Activated naive CD8-positive, alpha-beta T cell (primary cell): ENCODE data around the gene CBX5.
"Not testable (repeated sequence)": the region's sequence is repeated elsewhere in the genome, so short reads cannot be mapped to it uniquely, and the experiment has no call there.

Source experiments
- H3K27ac Mint-ChIP-seq: one replicate; pipeline ENCODE4 v1.8.0; 2021; ENCODE audit warnings: mixed read lengths
- H3K27me3 Mint-ChIP-seq: one replicate; pipeline ENCODE4 v1.8.0; 2021; ENCODE audit warnings: mixed read lengths
- H3K36me3 Mint-ChIP-seq: one replicate; pipeline ENCODE4 v1.8.0; 2021; ENCODE audit warnings: mixed read lengths
- H3K4me1 Mint-ChIP-seq: one replicate; pipeline ENCODE4 v1.8.0; 2021; ENCODE audit warnings: low read depth, mixed read lengths
- H3K4me3 Mint-ChIP-seq: one replicate; pipeline ENCODE4 v1.8.0; 2021; ENCODE audit warnings: mild to moderate bottlenecking, mixed read lengths
- H3K9me3 Mint-ChIP-seq: one replicate; pipeline ENCODE4 v1.8.0; 2021; ENCODE audit warnings: low read depth, mixed read lengths

The CBX5 gene

DNA sequence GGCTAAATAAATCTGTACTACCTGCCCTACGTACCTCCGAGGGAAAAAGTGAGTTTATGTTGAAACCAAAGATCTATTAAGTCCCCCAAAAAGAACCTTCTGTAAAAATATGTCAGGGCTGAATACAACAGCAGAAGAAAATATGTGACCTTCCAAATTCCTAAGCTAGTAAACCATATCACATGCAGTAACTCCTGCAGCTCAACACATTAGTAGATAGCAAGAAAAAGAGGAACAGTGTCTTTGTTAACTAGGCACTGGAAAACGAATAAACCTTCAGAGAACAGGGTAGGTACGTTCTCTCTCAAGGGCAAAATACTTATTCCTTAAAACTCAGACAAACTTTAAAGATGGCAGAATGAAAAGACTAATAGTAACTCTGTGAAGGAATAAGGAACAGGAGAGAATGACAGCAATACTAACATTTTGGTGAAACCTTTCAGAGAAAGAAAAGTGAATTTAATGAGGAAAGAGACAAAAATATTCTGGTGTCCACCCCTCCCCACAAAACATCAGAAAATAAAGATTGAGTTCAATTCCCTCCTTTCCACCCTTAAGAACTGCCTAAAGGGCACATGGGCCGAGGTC lies 18.0 kb downstream of the CBX5 start:
- Mint-ChIP-seq H3K36me3 (no peaks in the 10 kb centered on the region), H3K27ac (peak overlapping the region; percentile 24), H3K9me3 (no peaks in the 10 kb centered on the region), H3K27me3 (no peaks in the 10 kb centered on the region), H3K4me1 (peaks cover 31% of the 10 kb centered on the region), H3K4me3 (no peak overlapping the region)

DNA sequence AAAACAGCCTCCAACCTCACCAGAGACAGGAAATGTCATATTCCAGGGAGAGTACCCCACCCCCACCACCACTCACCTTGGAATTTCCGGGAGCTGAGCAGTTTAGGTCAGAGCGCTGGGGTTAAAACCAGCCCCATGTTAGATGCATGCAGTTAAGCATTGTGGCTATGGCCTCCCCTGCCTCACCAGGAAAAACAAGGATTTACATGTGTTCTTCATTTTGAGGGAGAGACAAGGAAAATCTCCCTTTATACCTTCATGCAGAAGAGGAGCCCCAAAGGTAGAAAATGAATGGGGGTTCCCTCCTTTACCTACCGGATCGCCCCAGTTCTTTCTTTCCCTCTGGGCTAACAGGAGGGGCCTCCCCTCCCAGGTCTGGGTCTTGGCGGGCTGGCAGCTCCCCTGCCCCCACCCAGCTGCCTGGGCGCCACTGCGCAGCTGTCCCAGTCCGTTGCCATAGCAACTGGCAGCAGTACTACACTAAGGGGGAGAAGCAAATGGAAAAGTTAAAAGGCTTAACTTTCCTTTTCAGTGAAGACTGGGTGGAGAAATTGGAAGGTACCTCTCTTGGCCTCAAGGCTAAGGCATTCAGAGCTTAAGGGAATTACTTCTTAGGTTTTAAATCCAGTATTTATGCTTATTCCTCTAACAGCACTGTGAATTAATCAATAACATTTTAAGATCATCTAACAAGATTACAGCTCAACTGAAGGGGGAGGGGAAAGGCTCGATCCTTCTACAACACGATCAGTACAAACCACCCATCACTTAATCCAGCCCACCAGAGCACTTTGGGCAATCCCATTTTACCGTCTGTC lies 20.5 kb downstream of the CBX5 start:
- H3K9me3 Mint-ChIP-seq = no peaks in the 10 kb centered on the region
- H3K27me3 Mint-ChIP-seq = no peaks in the 10 kb centered on the region
- H3K36me3 Mint-ChIP-seq = peaks cover 3% of the 10 kb centered on the region
- H3K4me1 Mint-ChIP-seq = peaks cover 32% of the 10 kb centered on the region
- peak overlapping the region; percentile 80 for H3K4me3 Mint-ChIP-seq
- peak overlapping the region; percentile 62 for H3K27ac Mint-ChIP-seq

DNA sequence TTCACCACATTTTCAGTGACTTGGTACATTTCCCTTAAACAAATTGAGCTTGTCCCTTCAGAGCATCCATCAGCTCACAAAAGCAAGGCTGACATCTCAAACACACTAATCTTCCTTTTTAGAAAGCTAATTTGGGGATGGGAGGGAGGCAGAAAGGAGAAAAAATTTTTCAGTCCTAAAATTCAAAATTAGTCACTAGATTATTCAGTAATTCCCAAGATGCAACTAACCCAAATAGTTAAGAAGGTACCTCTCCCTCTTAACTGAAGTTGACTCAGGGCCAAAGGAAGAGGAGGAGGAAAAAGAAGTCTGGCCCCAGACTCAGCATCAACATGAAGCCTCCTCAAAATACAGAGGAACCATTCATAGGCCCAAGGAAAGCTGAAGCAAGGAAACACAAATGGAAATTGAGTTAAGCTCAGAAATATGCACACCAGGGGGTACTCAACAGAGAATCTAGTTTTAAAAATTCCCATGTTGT lies 21.7 kb downstream of the CBX5 start:
- Mint-ChIP-seq H3K4me3 (peak overlapping the region; percentile 42), H3K27me3 (no peaks in the 10 kb centered on the region), H3K9me3 (no peaks in the 10 kb centered on the region), H3K36me3 (peaks cover 3% of the 10 kb centered on the region), H3K4me1 (peaks cover 32% of the 10 kb centered on the region), H3K27ac (no peak overlapping the region)

DNA sequence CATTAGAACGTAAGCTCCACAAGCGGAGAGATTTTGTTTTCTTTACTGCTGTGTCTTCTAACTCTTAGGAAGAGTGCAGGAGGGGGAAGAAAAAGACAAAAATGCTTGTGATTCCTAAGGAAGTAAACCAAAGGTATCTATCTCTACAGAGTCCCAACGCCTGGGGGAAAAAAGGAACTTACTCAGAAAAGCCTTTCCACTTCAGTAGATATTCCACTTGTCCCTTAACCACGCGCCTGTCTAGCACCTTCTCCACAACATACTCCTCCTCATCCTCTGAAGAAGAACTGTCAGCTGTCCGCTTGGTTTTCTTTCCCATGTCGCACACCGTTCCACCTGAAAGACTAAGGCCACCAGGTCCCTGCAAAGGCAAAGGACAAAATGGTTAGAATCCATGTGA lies 22.6 kb downstream of the CBX5 start:
- H3K27ac Mint-ChIP-seq = no peak overlapping the region

DNA sequence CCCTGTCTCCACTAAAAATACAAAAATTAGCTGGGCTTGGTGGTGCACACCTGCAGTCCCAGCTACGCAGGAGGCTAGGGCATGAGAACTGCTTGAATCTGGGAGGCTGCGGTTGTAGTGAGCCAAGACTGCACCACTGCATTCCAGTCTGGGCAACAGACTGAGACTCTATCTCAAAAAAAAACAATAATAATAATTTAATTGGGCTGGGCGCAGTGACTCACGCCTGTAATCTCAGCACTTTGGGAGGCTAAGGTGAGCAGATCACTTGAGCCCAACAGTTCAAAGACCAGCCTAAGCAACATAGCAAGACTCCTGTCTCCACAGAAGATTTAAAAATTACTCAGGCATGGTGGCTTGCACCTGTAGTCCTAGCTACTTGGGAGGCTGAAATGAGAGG lies 26.7 kb downstream of the CBX5 start:
- Mint-ChIP-seq H3K36me3 (peaks cover 13% of the 10 kb centered on the region), H3K27me3 (no peaks in the 10 kb centered on the region), H3K9me3 (no peaks in the 10 kb centered on the region), H3K4me3 (no peak overlapping the region), H3K27ac (no peak overlapping the region), H3K4me1 (peaks cover 20% of the 10 kb centered on the region)

More for the DNA sequence above, 22.6 kb downstream of the CBX5 start:
- Mint-ChIP-seq H3K4me1 (peaks cover 31% of the 10 kb centered on the region), H3K4me3 (no peak overlapping the region), H3K36me3 (peaks cover 3% of the 10 kb centered on the region), H3K9me3 (no peaks in the 10 kb centered on the region), H3K27me3 (no peaks in the 10 kb centered on the region)

DNA sequence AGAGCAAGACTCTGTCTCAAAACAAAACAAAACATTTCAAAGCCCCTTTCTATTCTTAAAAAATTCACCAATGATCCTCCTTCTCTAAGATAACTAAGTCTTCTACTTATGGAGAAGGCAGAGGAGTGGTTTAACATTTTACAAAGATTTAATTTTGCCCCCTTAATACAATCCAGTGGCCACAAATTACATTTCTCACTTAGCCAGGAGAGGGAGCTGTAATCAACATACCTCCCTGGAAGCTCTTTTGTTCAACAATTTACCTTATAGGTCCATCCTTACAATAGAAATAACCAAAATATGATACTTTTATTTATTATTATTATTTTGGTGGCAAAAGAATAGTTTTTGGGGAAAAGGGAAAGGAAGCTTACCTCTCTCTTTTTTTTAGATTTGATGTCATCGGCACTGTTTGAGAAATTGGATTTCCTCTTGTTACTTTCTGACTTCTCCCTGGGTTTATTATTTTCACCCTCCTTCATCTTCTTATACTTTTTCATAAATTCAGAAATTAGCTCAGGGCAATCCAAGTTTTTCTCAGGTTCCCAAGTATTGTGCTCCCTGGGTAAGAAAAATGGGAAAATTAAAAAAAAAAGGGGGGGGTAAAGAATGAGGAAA lies 28.1 kb downstream of the CBX5 start:
- Mint-ChIP-seq H3K27me3 (no peaks in the 10 kb centered on the region), H3K27ac (no peak overlapping the region), H3K4me1 (peaks cover 15% of the 10 kb centered on the region), H3K36me3 (peaks cover 17% of the 10 kb centered on the region), H3K9me3 (no peaks in the 10 kb centered on the region), H3K4me3 (no peak overlapping the region)

DNA sequence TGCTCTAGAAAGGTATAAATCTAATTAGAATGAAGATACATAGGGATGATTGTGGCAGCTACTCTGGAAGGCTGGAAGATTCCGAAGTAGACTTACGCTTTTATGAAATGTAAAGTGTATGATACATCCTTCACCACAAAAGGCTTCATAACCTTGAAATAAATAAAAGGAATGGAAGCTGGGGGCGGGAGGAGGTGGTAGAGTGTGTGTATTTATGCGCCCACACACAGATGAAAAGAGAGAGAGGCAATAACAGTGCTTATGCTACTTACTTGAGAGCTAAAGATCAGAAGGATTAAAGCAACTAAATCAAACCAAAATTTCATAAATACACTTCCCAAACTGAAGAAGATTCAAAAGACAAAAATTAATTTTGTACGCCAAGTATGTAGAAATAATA lies 30.4 kb downstream of the CBX5 start:
- Mint-ChIP-seq H3K4me1 (peaks cover 11% of the 10 kb centered on the region), H3K36me3 (peaks cover 17% of the 10 kb centered on the region), H3K9me3 (no peaks in the 10 kb centered on the region), H3K4me3 (peak overlapping the region; percentile 25), H3K27ac (no peak overlapping the region), H3K27me3 (no peaks in the 10 kb centered on the region)

DNA sequence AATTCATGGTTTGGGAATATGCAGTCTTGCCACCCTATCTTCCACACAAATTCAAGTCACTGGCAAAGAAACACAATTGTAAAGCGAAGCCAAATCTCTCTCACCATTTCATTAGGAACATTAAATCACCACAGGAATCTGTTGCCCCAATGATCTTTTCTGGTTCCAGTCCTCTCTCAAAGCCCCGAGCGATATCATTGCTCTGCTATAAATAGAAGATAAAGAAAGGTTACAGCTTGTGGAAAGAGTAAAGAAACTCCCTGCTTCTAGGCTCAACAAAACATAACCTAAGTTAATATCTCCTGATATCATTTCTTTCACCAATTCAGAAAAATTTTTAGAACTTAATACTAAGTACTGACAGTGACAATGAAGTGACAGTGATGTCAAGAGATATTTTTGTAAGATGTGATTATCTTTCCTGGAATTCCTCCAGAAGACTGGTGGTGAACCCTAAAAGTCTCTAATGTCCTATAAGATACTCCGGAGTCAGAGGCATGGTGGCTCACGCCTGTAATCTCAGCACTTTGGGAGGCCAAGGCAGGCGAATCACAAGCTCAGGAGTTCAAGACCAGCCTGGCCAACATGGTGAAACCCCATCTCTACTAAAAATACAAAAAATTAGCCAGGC lies 33.8 kb downstream of the CBX5 start:
- peaks cover 11% of the 10 kb centered on the region for H3K4me1 Mint-ChIP-seq
- no peaks in the 10 kb centered on the region for H3K9me3 Mint-ChIP-seq
- H3K4me3 Mint-ChIP-seq = no peak overlapping the region
- H3K27me3 Mint-ChIP-seq = no peaks in the 10 kb centered on the region
- no peak overlapping the region for H3K27ac Mint-ChIP-seq
- H3K36me3 Mint-ChIP-seq = peaks cover 20% of the 10 kb centered on the region

DNA sequence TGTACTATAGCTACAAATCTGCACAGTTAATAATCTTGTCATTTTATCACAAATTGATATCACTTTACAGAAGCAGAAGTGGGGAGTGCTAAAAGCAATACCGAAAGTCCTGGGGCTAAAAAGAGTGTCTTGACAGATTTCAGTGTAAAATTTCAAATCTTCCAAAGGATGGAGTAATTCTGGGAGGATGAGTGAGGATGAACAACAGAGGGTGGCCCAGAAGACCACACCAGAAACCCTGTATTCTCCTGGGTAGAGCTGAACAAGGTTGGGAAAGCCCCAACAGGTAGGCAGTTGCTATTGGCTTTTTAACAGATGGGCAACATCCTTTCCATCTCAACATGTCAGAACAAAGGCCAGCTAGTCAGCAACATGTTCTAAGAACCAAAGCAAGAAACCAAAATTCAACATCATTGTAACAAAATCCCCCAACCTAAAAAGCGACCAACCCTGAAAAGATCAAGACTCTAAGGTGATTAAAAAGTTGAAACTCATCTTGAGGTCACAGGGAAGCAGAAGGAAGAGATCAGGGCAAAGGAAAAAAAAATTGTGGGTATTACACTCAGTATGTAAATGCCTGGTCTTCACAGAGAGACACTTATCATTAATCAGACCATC lies 38.8 kb downstream of the CBX5 start:
- H3K4me3 Mint-ChIP-seq = no peak overlapping the region
- H3K36me3 Mint-ChIP-seq = peaks cover 9% of the 10 kb centered on the region
- H3K27ac Mint-ChIP-seq = peak overlapping the region; percentile 34
- peaks cover 6% of the 10 kb centered on the region for H3K4me1 Mint-ChIP-seq
- H3K27me3 Mint-ChIP-seq = no peaks in the 10 kb centered on the region
- no peaks in the 10 kb centered on the region for H3K9me3 Mint-ChIP-seq

DNA sequence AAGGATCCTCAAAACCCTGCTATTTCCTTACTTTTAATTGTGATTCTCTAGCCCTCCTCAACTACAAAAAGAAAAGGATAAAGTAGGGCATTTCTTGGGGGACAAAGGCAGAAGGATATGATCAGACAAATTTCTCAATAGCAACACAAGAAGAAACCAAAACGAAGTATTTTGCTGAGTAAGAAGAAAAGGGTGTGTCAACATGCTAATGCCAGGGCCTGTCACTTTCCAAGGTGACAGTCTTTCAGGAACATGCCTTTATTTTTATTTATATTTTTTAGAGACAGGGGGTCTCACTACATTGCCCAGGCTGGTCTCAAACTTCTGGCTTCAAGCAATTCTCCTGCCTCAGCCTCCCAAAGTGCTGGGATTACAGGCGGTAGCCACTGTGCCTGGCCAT lies 39.8 kb downstream of the CBX5 start:
- H3K9me3 Mint-ChIP-seq = no peaks in the 10 kb centered on the region
- no peak overlapping the region for H3K27ac Mint-ChIP-seq

DNA sequence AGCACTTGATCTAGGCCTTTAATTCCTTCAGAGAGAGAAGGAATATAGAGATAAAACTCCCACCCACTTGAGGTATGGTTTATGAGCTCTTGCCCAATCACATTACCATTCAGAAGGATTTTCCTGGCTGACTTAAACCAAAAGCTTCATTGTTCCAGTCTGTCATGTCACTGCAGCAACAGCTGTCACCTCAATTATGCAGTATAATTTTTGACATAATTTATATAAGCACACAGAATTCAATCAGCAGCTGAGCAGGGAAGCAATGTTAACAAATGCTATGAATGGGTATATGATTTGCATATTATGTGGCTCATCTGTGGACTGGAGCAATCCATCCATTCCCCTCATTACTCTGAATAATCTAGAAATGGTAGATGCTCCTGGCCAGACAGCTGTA lies 40.3 kb downstream of the CBX5 start:
- no peaks in the 10 kb centered on the region for H3K27me3 Mint-ChIP-seq
- H3K36me3 Mint-ChIP-seq = peaks cover 6% of the 10 kb centered on the region
- no peak overlapping the region for H3K4me3 Mint-ChIP-seq
- H3K4me1 Mint-ChIP-seq = peaks cover 6% of the 10 kb centered on the region
- H3K27ac Mint-ChIP-seq = no peak overlapping the region
- H3K9me3 Mint-ChIP-seq = no peaks in the 10 kb centered on the region

More for the DNA sequence above, 39.8 kb downstream of the CBX5 start:
- Mint-ChIP-seq H3K27me3 (no peaks in the 10 kb centered on the region), H3K4me3 (no peak overlapping the region), H3K36me3 (peaks cover 6% of the 10 kb centered on the region), H3K4me1 (peaks cover 6% of the 10 kb centered on the region)

DNA sequence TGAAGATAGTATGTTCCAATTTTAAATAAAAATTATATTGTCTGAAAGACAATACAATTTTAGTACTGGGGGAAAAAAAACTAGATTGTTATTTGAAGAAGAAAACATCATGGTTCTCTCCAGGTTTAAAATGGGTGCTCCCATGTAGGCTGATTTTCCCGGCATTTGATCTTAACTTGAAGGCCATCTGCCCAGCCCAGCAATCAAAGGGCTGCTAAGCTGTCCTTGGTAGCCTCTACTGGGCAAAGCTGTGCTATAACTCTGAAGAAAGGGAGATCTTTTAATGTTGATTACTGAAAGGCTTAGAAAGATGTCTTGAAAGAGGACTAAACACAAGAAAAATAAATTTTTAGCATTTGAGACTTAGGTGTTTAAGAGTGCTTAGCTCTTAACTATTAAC lies 41.4 kb downstream of the CBX5 start:
- peaks cover 6% of the 10 kb centered on the region for H3K4me1 Mint-ChIP-seq
- no peaks in the 10 kb centered on the region for H3K27me3 Mint-ChIP-seq
- H3K4me3 Mint-ChIP-seq = no peak overlapping the region
- H3K27ac Mint-ChIP-seq = peak overlapping the region; percentile 12
- H3K9me3 Mint-ChIP-seq = no peaks in the 10 kb centered on the region
- H3K36me3 Mint-ChIP-seq = peaks cover 6% of the 10 kb centered on the region

DNA sequence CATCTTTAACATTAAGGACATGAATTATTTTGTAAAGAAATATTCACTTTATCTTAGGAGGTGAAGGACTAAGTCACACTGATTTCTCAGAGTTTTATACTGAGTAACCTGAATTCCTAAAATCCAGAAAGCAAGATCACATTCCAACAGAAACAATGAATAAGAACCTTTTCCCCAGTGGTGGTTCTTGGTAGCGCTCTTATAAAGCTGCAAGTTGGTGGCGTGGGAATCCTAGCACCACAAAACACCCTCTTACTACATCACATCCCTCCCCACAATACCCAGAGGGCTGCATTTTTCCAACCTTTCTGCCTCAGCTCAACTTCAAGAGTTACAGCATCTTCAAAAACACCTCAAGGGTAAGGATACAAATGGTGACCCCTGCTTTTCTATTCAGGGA lies 47.1 kb downstream of the CBX5 start:
- no peaks in the 10 kb centered on the region for H3K36me3 Mint-ChIP-seq
- no peak overlapping the region for H3K27ac Mint-ChIP-seq

DNA sequence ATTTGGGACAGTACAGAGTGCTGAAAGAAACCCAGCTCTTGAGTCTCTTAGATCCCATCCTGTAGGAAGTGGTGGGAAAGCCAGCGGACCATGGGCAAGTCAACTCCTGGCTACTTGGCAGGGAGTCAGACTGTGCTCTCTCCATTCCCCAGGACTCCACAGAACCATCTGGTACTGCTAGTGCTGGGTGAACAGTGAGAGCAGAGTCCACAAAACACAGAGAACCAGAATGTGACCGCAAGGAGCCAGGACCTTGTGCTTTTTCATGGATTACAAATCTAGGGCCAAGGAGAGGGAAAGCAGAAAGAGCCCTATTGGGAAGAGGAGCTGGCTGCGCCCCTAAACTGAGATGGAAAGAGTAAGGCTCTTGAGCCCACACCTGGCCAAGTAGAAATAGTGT lies 48.7 kb downstream of the CBX5 start:
- H3K27me3 Mint-ChIP-seq, H3K27ac Mint-ChIP-seq, H3K9me3 Mint-ChIP-seq, H3K36me3 Mint-ChIP-seq, H3K4me3 Mint-ChIP-seq, H3K4me1 Mint-ChIP-seq: not testable (repeated sequence)

More for the DNA sequence above, 47.1 kb downstream of the CBX5 start:
- Mint-ChIP-seq H3K27me3 (no peaks in the 10 kb centered on the region), H3K4me3 (no peak overlapping the region), H3K9me3 (no peaks in the 10 kb centered on the region), H3K4me1 (peaks cover 1% of the 10 kb centered on the region)

DNA sequence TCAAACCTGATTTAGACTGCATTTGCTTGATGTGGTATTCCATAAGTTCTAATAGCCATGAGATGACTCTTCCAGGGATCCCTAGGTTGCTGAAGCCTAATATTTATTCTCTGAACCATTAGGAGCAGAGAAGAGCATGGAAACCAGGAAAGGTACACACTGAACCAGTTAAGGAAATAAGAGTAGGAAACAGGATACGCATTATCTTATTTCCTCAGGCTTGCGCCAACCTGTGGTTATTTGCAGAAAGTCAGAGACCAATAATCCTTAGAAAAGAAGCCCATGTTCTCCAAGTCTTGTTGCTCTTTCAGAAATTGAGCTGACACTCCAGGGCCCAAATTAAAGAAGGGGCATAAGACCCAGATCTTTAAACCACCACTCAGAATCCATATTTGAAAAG lies 49.4 kb downstream of the CBX5 start:
- Mint-ChIP-seq H3K27me3 (no peaks in the 10 kb centered on the region), H3K4me1 (peaks cover 1% of the 10 kb centered on the region), H3K4me3 (no peak overlapping the region), H3K9me3 (no peaks in the 10 kb centered on the region), H3K36me3 (no peaks in the 10 kb centered on the region), H3K27ac (no peak overlapping the region)
